Activated T-helper 9 cell treated with anti-CD3 and anti-CD28 coated beads, Interleukin-2, amount 50 U/mL, for 16 hours (primary cell): ENCODE measurements around the gene KSR1.

Experiments used
- DNase-seq: peaks from one replicate; pipeline ENCODE4 v3.0.0-alpha.2; 2020; ENCODE audit warnings: low read depth

The KSR1 gene

DNA sequence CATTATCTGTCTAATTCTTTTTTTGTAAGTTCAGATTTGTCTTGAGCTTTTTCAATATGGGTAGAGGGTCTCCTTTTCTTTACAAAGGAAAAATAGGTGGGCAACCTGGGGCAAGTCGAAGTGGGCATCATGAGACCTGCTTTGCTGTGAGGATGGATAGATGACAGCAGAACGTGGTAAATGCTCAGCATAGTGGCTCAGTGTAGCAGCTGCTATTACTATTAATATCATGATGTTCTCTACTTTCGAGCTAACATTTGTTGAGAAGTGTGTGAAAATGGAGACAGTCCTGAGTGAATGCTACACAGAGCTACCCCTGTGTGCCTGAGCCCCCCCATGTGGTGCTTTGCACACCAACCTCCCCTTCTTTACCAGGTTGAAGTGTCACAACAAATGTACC lies 135.7 kb downstream of the KSR1 start:
- no peak for DNase-seq

DNA sequence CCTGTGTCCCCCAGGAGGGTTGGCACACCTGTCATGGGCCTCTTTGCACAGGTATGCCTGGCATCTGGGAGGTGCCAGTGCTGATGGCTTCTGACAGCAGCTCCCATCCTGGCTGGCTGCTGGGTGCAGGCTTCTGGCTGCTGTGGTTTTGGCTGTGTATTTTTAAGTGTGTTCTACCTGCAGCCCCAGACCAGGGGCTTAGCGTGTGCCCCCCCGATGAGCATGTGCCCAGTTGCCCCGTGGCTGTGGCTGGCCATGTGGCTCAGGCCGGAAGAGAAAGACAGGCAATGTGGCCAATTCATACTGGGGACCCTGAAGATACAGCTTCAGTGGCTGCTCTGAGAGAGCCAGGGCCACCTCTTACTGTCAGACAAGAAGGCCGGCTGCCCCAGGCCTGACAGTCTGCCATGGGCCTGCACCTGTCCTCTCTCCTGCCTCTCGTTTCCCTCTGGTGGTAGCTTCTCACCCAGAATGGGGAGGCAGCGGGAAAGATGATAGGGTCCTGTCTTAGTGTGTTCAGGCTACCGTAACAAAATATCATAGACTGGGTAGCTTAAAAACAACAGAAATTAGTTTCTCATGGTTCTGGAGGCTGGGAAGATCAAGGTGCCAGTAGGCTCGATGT lies 137.1 kb downstream of the KSR1 start:
- no peak for DNase-seq

DNA sequence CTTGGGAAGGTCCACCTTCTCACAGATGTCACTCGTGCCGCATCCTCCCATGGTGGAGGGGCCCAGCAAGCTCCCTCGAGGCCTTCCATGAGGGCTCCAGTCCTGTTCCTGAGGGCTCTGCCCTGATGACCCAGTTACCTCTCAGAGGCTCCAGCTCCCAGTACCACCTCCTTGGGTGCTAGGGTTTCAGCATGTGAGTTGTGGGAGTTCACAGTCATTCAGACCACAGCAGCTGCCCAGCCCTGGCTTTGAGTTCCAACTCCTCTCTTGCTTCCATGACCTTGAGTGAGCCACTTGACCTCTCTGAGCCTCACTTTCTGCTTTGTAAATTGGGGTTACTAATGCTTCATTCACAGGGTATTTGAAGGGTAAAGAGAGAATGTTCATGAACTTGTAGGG lies 137.6 kb downstream of the KSR1 start:
- no peak for DNase-seq

- no peak for DNase-seq
Observed at GRCh38 chr17:27595208-27595607, 139.0 kb downstream of the KSR1 start.

DNA sequence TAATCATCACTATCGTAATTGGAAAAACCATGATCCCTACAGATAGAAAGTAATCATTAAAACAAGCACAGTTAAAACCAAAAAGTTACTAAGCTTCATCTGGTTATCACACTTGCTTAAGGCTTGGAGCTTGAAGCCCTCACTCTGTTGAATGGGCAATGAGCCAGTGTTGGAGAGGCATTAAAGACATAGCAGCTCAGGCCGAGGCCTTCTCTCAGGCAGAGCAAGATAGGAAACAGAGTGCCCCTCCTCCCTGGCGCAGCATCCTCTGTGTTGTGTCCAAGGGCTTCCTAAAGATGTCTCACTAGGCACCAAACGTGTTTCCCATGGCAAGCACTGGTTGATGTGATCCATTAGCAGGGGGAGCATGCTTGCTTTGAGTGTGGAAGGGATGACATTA lies 139.8 kb downstream of the KSR1 start:
- no peak for DNase-seq

- no peak for DNase-seq
Observed at GRCh38 chr17:27596566-27597187, 140.4 kb downstream of the KSR1 start.

GRCh38 chr17:27597188-27597580 lies 140.9 kb downstream of the KSR1 start:
- no peak for DNase-seq

DNA sequence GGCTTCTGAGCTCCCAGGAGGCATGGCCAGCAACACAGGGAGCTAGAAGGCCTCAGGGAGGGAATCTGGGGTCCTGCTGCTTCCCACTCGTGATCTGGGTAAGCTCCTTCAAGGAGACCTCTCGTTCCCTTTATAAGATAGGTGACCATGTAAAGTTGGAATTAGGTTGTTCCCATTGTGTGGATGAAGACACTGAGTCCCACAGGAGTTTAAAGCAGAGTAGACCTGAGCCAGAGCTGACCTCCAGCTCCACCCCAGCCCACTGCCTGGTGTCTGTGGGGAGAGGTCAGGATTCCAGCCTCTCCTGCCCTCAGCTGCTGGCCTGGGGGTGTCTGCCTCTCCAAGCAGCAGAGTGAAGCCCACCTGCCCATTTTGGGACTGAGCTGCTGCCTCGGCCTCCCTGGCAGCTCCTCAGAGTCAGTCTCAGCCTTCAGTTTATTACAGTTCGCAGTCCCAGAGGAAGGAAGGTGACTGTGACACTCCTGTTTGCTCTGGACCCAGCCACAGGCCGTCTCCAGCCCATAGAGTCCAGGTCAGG lies 141.6 kb downstream of the KSR1 start:
- no peak for DNase-seq

GRCh38 chr17:27598337-27599050 lies 142.2 kb downstream of the KSR1 start:
- DNase-seq = no peak

DNA sequence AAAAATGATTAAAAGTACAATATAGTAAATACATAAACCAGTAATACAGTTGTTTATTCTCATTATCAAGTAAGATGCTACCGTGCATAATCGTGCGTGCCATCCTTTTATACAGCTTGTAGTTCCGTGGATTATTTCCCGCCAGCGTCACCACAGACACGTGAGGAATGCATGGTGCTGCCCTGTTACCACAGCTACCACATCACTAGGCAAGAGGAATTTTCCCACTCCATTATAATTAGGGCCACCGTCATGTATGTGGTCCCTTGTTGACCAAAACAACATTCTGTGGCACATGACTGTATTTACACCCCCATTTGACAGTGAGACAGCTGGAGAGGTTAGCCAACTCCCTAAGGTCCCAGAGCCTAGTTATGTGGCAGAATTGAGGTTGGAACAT lies 144.2 kb downstream of the KSR1 start:
- no peak for DNase-seq

DNA sequence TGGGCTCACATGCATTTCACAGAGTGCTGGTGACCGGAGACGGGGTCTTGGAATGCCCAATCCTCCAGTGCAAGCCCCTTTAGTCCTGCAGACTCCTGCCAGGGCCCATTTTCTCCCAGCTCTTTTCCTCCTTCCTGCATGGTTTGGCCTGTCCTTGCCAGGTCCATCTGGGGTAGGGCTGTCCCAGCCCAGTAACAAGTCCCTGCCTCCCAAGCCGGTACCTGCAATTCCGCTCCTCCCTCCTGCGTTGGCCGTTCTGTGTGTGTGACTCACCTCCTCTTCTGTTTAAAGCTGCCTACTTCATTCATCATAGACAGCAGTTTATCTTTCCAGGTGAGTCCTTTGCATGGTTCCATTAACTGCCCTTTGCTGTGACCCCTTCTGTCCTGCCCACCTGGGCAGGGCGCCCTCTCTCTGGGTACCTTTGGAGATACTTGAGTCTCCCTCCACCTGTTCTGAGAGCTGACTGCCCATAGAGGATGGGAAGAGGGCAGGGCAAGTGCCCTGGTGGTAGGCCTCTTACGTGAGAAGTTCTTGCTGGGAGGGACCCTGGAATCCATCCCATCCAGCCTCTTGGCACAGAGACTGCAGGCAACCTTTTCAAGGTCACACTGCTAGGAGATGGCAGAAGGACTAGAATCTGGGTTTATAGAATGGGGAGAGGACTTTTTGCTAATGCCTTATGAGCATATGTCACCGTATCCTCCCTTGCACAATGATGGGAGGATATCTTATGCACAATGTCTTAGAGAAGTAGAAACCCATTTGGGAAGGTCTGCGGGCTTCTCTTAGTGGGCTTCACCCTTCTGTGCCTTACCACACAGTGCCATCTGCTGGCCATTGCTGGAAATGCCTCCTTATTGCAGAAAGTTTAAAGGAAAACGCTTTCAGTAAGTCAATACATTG lies 145.1 kb downstream of the KSR1 start:
- DNase-seq = peak; percentile 64

- DNase-seq = no peak
Observed at GRCh38 chr17:27601975-27602302, 145.7 kb downstream of the KSR1 start.

DNA sequence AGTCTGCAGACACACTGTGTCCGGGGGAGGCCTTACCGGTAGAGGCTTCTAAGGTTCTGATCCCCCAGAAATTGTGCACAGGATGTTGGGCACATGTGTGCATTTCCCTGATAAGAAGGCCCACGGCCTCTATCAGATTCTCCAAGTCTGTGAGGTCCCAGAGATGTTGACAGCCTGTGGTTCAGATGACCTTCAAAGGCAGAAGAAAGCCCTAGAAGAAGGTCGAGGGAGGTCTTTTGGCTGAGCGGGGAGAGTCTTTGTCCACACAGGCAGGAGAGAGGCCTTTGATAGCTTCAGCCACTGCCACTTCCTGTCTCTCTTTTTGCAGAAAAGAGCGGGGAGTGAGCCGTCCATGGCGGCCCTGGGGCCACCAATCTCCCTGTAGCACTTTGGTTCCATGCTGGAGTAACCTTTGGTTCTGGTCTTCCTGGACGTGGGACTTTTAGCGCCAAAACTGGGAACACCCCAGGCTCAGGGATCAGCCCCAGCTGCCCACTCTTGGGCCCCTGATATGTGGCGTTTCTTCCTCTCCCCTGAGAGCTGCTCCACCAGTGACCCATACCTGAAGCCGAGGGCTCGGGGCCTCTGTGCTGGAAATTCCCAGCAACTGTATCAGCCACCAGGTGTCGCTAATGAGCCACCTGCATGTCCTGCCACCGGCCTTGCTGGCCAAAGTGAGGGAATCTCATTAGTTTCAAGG lies 146.6 kb downstream of the KSR1 start:
- DNase-seq = peak; percentile 51

DNA sequence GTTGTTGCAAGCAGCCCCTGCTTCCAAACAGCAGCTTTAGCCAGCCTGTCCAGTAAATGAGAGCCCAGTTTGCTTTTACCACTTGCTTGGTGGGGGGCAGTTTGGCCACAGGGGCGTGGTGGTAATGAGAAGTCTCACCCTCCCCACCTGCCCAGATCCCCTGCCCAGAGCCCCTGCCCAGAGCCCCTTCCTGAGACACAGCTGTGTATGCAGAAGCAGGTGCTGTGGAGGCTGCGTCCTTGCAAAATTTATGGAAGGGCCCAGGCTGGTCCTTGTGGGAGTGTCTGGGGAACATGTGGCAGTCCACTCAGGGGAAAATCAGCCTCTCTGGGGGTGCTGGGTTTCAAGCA lies 147.1 kb downstream of the KSR1 start:
- no peak for DNase-seq

- DNase-seq = no peak
Observed at GRCh38 chr17:27603880-27604794, 147.9 kb downstream of the KSR1 start.

GRCh38 chr17:27605409-27605808 lies 149.2 kb downstream of the KSR1 start:
- DNase-seq = no peak

DNA sequence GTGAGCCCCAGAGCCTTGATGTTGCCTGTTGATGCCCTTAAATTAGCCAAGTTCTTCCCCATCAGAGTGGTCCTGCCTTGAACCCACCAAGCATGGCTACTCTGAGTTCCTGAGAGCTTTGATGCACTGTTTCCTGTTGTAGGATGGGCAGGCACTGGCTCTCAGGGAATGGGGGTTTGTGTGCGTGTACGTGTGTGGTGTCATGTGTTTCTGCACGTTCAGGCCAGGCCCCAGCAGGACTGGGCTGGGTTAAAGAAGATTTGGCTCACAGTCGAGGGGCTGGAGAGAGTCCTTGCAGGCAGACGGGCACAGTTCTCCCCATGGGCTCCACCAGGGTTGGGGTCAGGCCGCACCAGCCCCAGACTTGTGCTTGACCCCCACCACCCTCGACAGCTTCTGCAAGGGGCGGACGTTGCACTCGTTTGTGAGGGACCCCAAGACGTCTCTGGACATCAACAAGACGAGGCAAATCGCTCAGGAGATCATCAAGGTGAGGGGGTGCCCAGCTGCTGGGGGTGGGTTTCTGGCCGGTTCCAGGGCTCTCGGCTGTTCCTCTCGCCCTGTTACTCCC lies 151.4 kb downstream of the KSR1 start:
- DNase-seq = no peak

DNA sequence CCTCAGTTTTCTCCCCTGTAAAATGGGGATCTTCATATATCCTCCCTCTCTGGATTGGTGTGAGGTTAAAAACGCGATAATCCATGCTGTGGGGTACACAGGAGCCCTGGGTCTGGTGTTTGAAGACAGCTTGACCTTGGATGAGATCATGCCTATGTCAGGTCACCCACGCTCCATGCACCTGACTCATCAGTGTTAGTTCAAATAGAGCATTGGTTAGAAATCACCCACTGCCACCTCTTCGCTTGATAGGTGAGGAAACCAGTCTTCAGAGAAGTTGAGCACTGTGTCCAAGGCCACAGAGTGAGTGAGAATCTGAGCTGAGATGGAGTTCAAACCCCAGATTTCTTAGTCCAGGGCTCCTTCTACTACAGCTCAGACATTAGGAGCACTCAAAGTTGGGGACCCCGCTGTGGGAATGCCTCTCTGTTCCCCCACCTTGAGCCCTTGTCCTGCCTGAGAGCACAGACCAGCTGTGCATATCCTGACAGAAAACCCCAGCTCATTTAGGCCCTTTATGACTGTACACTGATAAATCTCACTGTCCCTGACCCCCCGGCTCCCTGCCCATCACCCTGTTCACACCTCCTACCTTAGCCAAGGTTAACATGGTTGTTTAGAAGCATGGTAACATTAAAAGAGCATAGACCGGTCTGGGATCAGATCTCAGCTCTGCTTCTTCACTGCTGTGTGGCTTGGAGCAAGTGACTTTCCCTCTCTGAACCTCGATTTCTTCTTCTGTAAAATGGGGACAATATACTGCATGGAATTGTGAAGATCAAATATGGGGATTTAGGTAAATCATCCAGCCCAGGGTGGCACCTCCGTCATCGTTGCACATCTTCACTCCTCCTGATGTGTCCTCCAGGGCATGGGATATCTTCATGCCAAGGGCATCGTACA lies 152.3 kb downstream of the KSR1 start:
- DNase-seq = no peak

DNA sequence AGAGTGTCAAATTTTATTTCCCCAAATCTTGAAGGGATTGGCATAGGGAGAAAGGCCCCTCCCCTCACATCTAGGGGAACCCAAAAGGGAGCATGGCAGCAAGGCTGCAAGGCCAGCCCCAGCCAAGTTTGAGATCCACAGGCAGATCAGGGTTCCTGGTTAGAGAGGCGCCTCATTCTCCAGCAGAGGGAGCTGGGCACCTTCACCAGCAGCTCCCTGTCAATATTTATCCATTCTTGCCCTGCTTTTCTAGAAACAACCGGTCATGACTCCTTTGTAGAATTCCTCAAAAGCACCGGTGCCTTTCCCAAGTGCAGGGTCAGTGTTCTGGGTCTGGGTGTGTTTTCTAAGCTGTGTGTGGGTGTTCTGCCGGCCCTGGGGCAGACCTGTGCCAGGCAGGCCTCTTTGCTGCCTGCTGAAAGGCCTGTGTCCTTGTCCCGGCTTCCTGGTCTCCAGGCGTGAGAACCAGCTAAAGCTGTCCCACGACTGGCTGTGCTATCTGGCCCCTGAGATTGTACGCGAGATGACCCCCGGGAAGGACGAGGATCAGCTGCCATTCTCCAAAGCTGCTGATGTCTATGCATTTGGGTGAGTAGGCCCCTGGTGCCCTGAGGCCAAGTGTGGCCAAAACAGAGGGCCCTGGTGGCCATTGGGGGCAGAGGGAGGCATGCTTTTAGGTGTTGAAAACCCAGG lies 153.5 kb downstream of the KSR1 start:
- no peak for DNase-seq
